Panc1 (cell line): ENCODE data around the gene KLHDC7A. TPM values are rescaled to one million over a fixed set of nuclear protein-coding genes. Genes with fewer than 3 reads are reported as not detected.

Experiments
- ATAC-seq: fragments of 200-7000 bp; cut with Tn5 transposase; 2 replicates; pipeline ENCODE4 v1.9.1; 2020; ENCODE audit warnings: mild to moderate bottlenecking, moderate library complexity
- BruUV-seq: library from RNA; stranded (reverse); fragments of 400-500 nt; replicated peaks from 2 replicates; lab custom pipeline; 2021; lab: Mats Ljungman, UMichigan
- CTCF ChIA-PET: fragments of 300-600 bp; sonication (Branson Sonifier 250); formaldehyde crosslinking; loops from one replicate; lab custom pipeline; 2022; ENCODE audit warnings: antibody characterized with exemption; lab: Charles Lee
- POLR2A ChIA-PET: fragments of 300-600 bp; sonication (Branson Sonifier 250); formaldehyde crosslinking; loops from one replicate; lab custom pipeline; 2022; ENCODE audit warnings: antibody characterized with exemption; lab: Charles Lee
- DNase-seq: peaks from one replicate; pipeline ENCODE4 v3.0.0-alpha.2; 2010; ENCODE audit warnings: low read depth, low spot score
- H3K27ac ChIP-seq: 2 replicates; pipeline ENCODE4 v1.5.1; 2011; ENCODE audit warnings: mild to moderate bottlenecking, low read length, inconsistent platforms
- H3K27me3 ChIP-seq: fragments of 200-500 bp; sonication (Bioruptor generic); 2 replicates; pipeline ENCODE4 v1.6.0; 2014; ENCODE audit warnings: low read length, inconsistent platforms; ENCODE audit not compliant: control insufficient read depth, insufficient read depth
- H3K36me3 ChIP-seq: fragments of 200-500 bp; sonication (Bioruptor generic); 2 replicates; pipeline ENCODE4 v1.5.1; 2014; ENCODE audit warnings: inconsistent platforms, mild to moderate bottlenecking, low read length, moderate library complexity; ENCODE audit not compliant: control insufficient read depth, insufficient read depth
- H3K4me1 ChIP-seq: 2 replicates; pipeline ENCODE4 v1.5.1; 2011; ENCODE audit warnings: inconsistent platforms, mild to moderate bottlenecking, low read length, moderate library complexity; ENCODE audit not compliant: control insufficient read depth, insufficient read depth
- H3K4me3 ChIP-seq, 2 experiments: 2 replicates each; pipeline ENCODE4 v1.5.1; 2011 to 2012; ENCODE audit warnings: low read depth in 2 of 2, low read length in 2 of 2, mild to moderate bottlenecking in 2 of 2, inconsistent platforms in 1 of 2, moderate library complexity in 1 of 2
- H3K9me3 ChIP-seq: fragments of 200-500 bp; sonication (Bioruptor generic); 2 replicates; pipeline ENCODE4 v1.5.1; 2014; ENCODE audit warnings: low read depth, mild to moderate bottlenecking, inconsistent platforms, low read length, moderate library complexity; ENCODE audit not compliant: control insufficient read depth, insufficient read depth
- POLR2AphosphoS5 ChIP-seq: IDR thresholded peaks from 2 replicates; pipeline ENCODE4 v1.6.1; 2012; ENCODE audit warnings: mild to moderate bottlenecking, low read depth, low read length, moderate library complexity
- SIN3A ChIP-seq: IDR thresholded peaks from 2 replicates; pipeline ENCODE4 v1.6.1; 2012; ENCODE audit warnings: low read depth, mild to moderate bottlenecking, low read length, moderate library complexity, borderline replicate concordance; ENCODE audit not compliant: insufficient read depth
- TCF7L2 ChIP-seq: IDR thresholded peaks from 2 replicates; pipeline ENCODE4 v1.6.1; 2011; ENCODE audit warnings: mild to moderate bottlenecking, low read depth, low read length, inconsistent platforms
- in situ Hi-C: cut with HindIII; loops from 2 replicates; pipeline ENCODE4 v1.10.0; 2016; ENCODE audit warnings: low sequenced_read_pairs, low pct_unique_long_range_greater_than_20kb
- intact Hi-C: fragments of 100-400 bp; cut with micrococcal nuclease; formaldehyde crosslinking; loops from one replicate; pipeline ENCODE4 v1.10.0; 2022; ENCODE audit not compliant: unreplicated experiment
- total RNA-seq: library from RNA; stranded (reverse); gene quantifications from one replicate; pipeline ENCODE4 v1.2.1, GENCODE V29; 2021; ENCODE audit not compliant: unreplicated experiment
- TF ChIP-seq, protein P1 (sequence below): fragments of 450-650 bp; IDR thresholded peaks from 2 replicates; pipeline ENCODE4 v1.5.1; 2017; ENCODE audit warnings: mild to moderate bottlenecking
- TF ChIP-seq, protein P2 (sequence below), 2 experiments: IDR thresholded peaks; 2 replicates each; pipeline ENCODE4 v1.6.1; 2011 to 2012; ENCODE audit warnings: low read depth in 2 of 2, control low read depth in 1 of 2, low read length in 1 of 2, mild to moderate bottlenecking in 1 of 2, moderate library complexity in 1 of 2; ENCODE audit not compliant: insufficient read depth in 1 of 2

Gene KLHDC7A
- total RNA-seq, 1 experiment from 2014 or later = 0.31 TPM

DNA sequence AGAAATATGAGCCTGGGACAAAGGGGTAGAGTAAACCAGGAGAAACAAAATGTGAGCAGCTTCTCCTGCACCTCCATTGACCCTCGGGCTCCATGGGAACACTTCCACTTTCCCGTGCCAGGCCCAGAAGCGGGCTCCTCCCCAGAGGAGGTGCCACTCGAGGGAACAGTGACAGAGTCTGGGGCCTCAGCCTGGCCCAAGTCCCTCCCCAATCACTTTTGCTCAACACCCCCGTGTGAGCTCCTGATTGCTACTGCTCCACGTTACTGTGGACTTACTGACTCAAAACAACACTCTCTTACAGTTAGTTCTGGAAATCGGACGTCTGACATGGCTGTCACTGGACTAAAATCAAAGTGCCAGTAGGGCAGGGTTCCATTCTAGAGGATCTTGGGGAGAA lies 17.7 kb upstream of the KLHDC7A start:
- CTCF ChIA-PET = no interaction called here
- no peak overlapping the region for H3K4me3 ChIP-seq
- TF ChIP-seq, protein P1, sequence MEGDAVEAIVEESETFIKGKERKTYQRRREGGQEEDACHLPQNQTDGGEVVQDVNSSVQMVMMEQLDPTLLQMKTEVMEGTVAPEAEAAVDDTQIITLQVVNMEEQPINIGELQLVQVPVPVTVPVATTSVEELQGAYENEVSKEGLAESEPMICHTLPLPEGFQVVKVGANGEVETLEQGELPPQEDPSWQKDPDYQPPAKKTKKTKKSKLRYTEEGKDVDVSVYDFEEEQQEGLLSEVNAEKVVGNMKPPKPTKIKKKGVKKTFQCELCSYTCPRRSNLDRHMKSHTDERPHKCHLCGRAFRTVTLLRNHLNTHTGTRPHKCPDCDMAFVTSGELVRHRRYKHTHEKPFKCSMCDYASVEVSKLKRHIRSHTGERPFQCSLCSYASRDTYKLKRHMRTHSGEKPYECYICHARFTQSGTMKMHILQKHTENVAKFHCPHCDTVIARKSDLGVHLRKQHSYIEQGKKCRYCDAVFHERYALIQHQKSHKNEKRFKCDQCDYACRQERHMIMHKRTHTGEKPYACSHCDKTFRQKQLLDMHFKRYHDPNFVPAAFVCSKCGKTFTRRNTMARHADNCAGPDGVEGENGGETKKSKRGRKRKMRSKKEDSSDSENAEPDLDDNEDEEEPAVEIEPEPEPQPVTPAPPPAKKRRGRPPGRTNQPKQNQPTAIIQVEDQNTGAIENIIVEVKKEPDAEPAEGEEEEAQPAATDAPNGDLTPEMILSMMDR = no peak
- TF ChIP-seq, protein P2, sequence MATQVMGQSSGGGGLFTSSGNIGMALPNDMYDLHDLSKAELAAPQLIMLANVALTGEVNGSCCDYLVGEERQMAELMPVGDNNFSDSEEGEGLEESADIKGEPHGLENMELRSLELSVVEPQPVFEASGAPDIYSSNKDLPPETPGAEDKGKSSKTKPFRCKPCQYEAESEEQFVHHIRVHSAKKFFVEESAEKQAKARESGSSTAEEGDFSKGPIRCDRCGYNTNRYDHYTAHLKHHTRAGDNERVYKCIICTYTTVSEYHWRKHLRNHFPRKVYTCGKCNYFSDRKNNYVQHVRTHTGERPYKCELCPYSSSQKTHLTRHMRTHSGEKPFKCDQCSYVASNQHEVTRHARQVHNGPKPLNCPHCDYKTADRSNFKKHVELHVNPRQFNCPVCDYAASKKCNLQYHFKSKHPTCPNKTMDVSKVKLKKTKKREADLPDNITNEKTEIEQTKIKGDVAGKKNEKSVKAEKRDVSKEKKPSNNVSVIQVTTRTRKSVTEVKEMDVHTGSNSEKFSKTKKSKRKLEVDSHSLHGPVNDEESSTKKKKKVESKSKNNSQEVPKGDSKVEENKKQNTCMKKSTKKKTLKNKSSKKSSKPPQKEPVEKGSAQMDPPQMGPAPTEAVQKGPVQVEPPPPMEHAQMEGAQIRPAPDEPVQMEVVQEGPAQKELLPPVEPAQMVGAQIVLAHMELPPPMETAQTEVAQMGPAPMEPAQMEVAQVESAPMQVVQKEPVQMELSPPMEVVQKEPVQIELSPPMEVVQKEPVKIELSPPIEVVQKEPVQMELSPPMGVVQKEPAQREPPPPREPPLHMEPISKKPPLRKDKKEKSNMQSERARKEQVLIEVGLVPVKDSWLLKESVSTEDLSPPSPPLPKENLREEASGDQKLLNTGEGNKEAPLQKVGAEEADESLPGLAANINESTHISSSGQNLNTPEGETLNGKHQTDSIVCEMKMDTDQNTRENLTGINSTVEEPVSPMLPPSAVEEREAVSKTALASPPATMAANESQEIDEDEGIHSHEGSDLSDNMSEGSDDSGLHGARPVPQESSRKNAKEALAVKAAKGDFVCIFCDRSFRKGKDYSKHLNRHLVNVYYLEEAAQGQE (IDR thresholded peaks at IDR 0.05; ENCODE audit: insufficient read depth in 1 of 2, low read depth in 2 of 2, low read length in 1 of 2) = no peak
- TF ChIP-seq SIN3A = no peak
- TF ChIP-seq TCF7L2 = no peak
- TF ChIP-seq POLR2AphosphoS5 = no peak
- H3K27me3 ChIP-seq = peaks cover 7% of the 10 kb centered on the region
- in situ Hi-C loops (no loop called here), intact Hi-C loops (no loop called here)
- no peaks in the 10 kb centered on the region for H3K36me3 ChIP-seq
- DNase-seq (no peak), ATAC-seq (no peak)
- no peaks in the 10 kb centered on the region for H3K9me3 ChIP-seq
- H3K27ac ChIP-seq = no peak overlapping the region
- BruUV-seq = no TSS peak
- POLR2A ChIA-PET = no interaction called here
- no peaks in the 10 kb centered on the region for H3K4me1 ChIP-seq

DNA sequence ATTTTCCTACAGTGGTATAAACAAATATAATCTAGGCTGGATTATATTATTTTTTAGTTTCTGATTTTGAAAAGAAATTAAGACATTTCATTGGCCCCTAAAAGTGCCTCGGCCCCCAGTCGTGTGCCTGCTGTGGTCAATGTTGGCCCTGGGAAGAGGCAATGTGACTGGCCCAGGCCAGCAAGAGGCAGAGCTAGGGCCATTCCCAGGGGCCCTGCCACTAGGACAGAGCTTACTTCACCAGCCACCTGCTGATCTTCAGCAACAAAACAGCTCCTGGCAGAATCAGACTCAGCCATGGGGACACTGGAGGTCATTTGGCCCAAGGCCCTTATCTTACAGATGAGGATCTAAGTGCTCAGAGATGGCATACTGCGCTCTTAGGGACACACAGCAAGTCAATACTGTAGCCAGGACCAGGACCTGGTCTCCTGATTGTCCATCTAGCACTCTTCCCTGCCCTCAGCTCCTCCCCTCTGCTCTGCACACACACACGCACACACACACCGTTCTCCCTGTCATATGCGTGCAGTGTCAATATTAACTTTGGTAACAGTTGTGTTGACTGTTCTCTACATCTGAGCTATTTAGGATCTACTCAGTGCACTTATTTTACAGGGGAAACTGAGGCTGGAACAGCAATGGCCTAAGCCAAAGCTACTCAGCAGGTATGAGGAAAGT lies 16.6 kb upstream of the KLHDC7A start:
- TF ChIP-seq, protein P1 = no peak
- TF ChIP-seq POLR2AphosphoS5 = no peak
- no peak for TF ChIP-seq TCF7L2
- no peak for TF ChIP-seq SIN3A
- TF ChIP-seq, protein P2 (IDR thresholded peaks at IDR 0.05; ENCODE audit: insufficient read depth in 1 of 2, low read depth in 2 of 2, low read length in 1 of 2) = no peak
- Histone ChIP-seq H3K4me3 (no peak overlapping the region), H3K9me3 (no peaks in the 10 kb centered on the region), H3K27me3 (peaks cover 9% of the 10 kb centered on the region), H3K4me1 (no peaks in the 10 kb centered on the region), H3K27ac (no peak overlapping the region), H3K36me3 (no peaks in the 10 kb centered on the region)
- DNase-seq = no peak
- ATAC-seq = no peak
- ChIA-PET CTCF (no interaction called here), POLR2A (no interaction called here)
- in situ Hi-C loops (no loop called here), intact Hi-C loops (no loop called here)
- no TSS peak for BruUV-seq
